WTC11 (cell line): ENCODE measurements around the gene KRT1. TPM values are rescaled to one million over a fixed set of nuclear protein-coding genes. Genes with fewer than 3 reads are reported as not detected.

Source experiments
- ATAC-seq: fragments of 200-7000 bp; cut with Tn5 transposase; 2 replicates; pipeline ENCODE4 v1.10.0; 2021; ENCODE audit warnings: mild to moderate bottlenecking, moderate library complexity
- CTCF ChIA-PET: fragments of 300-600 bp; sonication (Branson Sonifier 250); formaldehyde crosslinking; loops from one replicate; lab custom pipeline; 2021; ENCODE audit warnings: antibody characterized with exemption; lab: Charles Lee
- POLR2A ChIA-PET: fragments of 350-600 bp; sonication (Branson Sonifier 250); formaldehyde crosslinking; loops from one replicate; lab custom pipeline; 2021; ENCODE audit warnings: antibody characterized with exemption; lab: Charles Lee
- DNase-seq: peaks from one replicate; pipeline ENCODE4 v3.0.0; 2021; ENCODE audit warnings: low spot score
- H3K27ac Mint-ChIP-seq: 2 replicates; pipeline ENCODE4 v1.8.0; 2021; ENCODE audit warnings: mixed read lengths
- H3K27me3 Mint-ChIP-seq: 2 replicates; pipeline ENCODE4 v1.8.0; 2021; ENCODE audit warnings: low read depth, mild to moderate bottlenecking, moderate library complexity, mixed read lengths
- H3K36me3 Mint-ChIP-seq: 2 replicates; pipeline ENCODE4 v1.8.0; 2021; ENCODE audit warnings: mixed read lengths
- H3K4me1 Mint-ChIP-seq: 2 replicates; pipeline ENCODE4 v1.8.0; 2022; ENCODE audit warnings: mixed read lengths
- H3K4me3 Mint-ChIP-seq: 2 replicates; pipeline ENCODE4 v1.8.0; 2021; ENCODE audit warnings: mild to moderate bottlenecking, moderate library complexity, mixed read lengths
- H3K9me3 Mint-ChIP-seq: 2 replicates; pipeline ENCODE4 v1.8.0; 2021; ENCODE audit warnings: mixed read lengths
- ETV6 ChIP-seq: sonication (generic); formaldehyde crosslinking; IDR thresholded peaks from 2 replicates; pipeline ENCODE4 v1.8.1; 2022; ENCODE audit warnings: mild to moderate bottlenecking, missing genetic modification reagents
- FOXP1 ChIP-seq: sonication (generic); formaldehyde crosslinking; IDR thresholded peaks from 2 replicates; pipeline ENCODE4 v1.8.0; 2022; ENCODE audit warnings: missing genetic modification reagents, mild to moderate bottlenecking, moderate library complexity, borderline replicate concordance
- GTF2I ChIP-seq: fragments of 250-450 bp; sonication (Bioruptor Pico); conservative IDR thresholded peaks from 2 replicates; pipeline ENCODE4 v1.4.0; 2021; ENCODE audit warnings: mild to moderate bottlenecking
- NR3C1 ChIP-seq: sonication (generic); formaldehyde crosslinking; conservative IDR thresholded peaks from 2 replicates; pipeline ENCODE4 v1.8.1; 2023; ENCODE audit warnings: low read depth, mild to moderate bottlenecking, missing genetic modification reagents
- PRRX2 ChIP-seq: fragments of 250-450 bp; sonication (Bioruptor Pico); IDR thresholded peaks from 2 replicates; pipeline ENCODE4 v1.8.0; 2021; ENCODE audit warnings: mild to moderate bottlenecking
- SMAD4 ChIP-seq: sonication (generic); formaldehyde crosslinking; IDR thresholded peaks from 2 replicates; pipeline ENCODE4 v1.8.0; 2022; ENCODE audit warnings: mild to moderate bottlenecking, missing genetic modification reagents
- TEAD4 ChIP-seq: sonication (generic); formaldehyde crosslinking; IDR thresholded peaks from 2 replicates; pipeline ENCODE4 v1.8.0; 2022; ENCODE audit warnings: mild to moderate bottlenecking, missing genetic modification reagents
- ZNF121 ChIP-seq: sonication (generic); formaldehyde crosslinking; IDR thresholded peaks from 2 replicates; pipeline ENCODE4 v1.8.0; 2023; ENCODE audit warnings: missing genetic modification reagents
- ZNF396 ChIP-seq: fragments of 250-450 bp; sonication (Bioruptor Pico); IDR thresholded peaks from 2 replicates; pipeline ENCODE4 v1.8.0; 2021; ENCODE audit warnings: mild to moderate bottlenecking, moderate library complexity, borderline replicate concordance
- ZNF671 ChIP-seq: fragments of 250-450 bp; sonication (Bioruptor Pico); IDR thresholded peaks from 2 replicates; pipeline ENCODE4 v1.8.0; 2021; ENCODE audit warnings: mild to moderate bottlenecking
- total RNA-seq: library from RNA; stranded (reverse); gene quantifications from 3 replicates; pipeline ENCODE4 v1.2.3, GENCODE V29; 2021
- TF ChIP-seq, protein P1 (sequence below): sonication (generic); formaldehyde crosslinking; conservative IDR thresholded peaks from 2 replicates; pipeline ENCODE4 v1.8.1; 2023; ENCODE audit warnings: mild to moderate bottlenecking, low read depth, missing genetic modification reagents, moderate library complexity
- TF ChIP-seq, protein P2 (sequence below): sonication (generic); formaldehyde crosslinking; IDR thresholded peaks from 2 replicates; pipeline ENCODE4 v1.8.1; 2023; ENCODE audit warnings: mild to moderate bottlenecking, missing genetic modification reagents, moderate library complexity
- TF ChIP-seq, protein P3 (sequence below): sonication (generic); formaldehyde crosslinking; IDR thresholded peaks from 2 replicates; pipeline ENCODE4 v1.8.1; 2023; ENCODE audit warnings: mild to moderate bottlenecking, missing genetic modification reagents
- TF ChIP-seq, protein P4 (sequence below): sonication (generic); formaldehyde crosslinking; IDR thresholded peaks from 2 replicates; pipeline ENCODE4 v1.8.0; 2022; ENCODE audit warnings: mild to moderate bottlenecking, missing genetic modification reagents
- TF ChIP-seq, protein P5 (sequence below): fragments of 250-450 bp; sonication (Bioruptor Pico); IDR thresholded peaks from 2 replicates; pipeline ENCODE4 v1.8.0; 2021; ENCODE audit warnings: mild to moderate bottlenecking
- TF ChIP-seq, protein P6 (sequence below): sonication (generic); formaldehyde crosslinking; IDR thresholded peaks from 2 replicates; pipeline ENCODE4 v1.8.0; 2023; ENCODE audit warnings: mild to moderate bottlenecking, missing genetic modification reagents

The KRT1 gene
- total RNA-seq, 1 experiment from 2014 or later: not detected

DNA sequence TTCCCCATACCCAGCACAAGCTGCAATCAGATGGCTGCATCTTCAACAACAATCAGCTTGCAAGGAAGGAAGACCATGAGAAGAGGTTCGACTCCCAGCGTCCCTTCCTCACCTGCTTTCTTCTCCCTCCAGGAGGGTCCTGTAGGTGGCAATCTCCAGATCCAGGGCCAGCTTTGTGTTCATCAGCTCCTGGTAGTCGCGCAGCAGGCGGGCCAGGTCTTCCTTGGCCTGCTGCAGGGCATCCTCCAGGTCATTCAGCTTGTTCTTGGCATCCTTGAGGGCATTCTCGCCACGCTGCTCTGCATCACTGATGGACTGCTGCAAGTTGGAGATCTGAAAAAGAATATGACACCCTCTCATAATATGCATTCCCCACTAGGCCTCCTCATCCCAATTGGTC, 4.0 kb downstream of the KRT1 start:
- Mint-ChIP-seq H3K36me3 (no peaks in the 10 kb centered on the region), H3K27ac (no peak overlapping the region)

DNA sequence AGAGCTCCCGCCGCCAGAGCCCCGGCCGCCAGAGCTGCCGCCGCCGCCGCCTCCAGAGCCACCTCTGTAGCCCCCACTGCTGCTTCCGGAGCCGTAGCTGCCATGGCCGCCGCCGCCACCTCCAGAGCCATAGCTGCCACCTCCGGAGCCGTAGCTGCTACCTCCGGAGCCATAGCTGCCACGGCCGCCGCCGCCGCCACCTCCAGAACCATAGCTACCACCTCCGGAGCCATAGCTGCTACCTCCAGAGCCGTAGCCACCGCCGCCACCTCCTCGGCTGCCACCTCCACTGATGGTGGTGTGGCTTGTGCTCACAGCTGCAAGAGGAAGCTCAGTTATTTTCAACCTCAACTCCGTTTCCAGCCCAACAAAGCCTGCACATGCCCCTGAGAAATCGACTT, 4.9 kb downstream of the KRT1 start:
- Mint-ChIP-seq H3K27ac (no peak overlapping the region), H3K9me3 (no peaks in the 10 kb centered on the region), H3K36me3 (no peaks in the 10 kb centered on the region), H3K4me3 (no peak overlapping the region), H3K27me3 (peaks cover 6% of the 10 kb centered on the region; the same call in 1 of the 2 replicates), H3K4me1 (no peaks in the 10 kb centered on the region)
- ChIA-PET CTCF (interaction anchor here (1.0 to 2.8 kb wide), 8 partner anchors 15 to 204 kb away, joined by 3 to 11 read pairs (median 4); no protein-coding TSS in a partner anchor), POLR2A (no interaction called here)
- TF ChIP-seq, protein P1, sequence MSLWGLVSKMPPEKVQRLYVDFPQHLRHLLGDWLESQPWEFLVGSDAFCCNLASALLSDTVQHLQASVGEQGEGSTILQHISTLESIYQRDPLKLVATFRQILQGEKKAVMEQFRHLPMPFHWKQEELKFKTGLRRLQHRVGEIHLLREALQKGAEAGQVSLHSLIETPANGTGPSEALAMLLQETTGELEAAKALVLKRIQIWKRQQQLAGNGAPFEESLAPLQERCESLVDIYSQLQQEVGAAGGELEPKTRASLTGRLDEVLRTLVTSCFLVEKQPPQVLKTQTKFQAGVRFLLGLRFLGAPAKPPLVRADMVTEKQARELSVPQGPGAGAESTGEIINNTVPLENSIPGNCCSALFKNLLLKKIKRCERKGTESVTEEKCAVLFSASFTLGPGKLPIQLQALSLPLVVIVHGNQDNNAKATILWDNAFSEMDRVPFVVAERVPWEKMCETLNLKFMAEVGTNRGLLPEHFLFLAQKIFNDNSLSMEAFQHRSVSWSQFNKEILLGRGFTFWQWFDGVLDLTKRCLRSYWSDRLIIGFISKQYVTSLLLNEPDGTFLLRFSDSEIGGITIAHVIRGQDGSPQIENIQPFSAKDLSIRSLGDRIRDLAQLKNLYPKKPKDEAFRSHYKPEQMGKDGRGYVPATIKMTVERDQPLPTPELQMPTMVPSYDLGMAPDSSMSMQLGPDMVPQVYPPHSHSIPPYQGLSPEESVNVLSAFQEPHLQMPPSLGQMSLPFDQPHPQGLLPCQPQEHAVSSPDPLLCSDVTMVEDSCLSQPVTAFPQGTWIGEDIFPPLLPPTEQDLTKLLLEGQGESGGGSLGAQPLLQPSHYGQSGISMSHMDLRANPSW (CRISPR knock-in tag): no peak
- no peak for TF ChIP-seq ZNF121
- no peak for TF ChIP-seq NR3C1 (CRISPR knock-in tag)
- TF ChIP-seq PRRX2 (CRISPR knock-in tag): no peak
- TF ChIP-seq, protein P2, sequence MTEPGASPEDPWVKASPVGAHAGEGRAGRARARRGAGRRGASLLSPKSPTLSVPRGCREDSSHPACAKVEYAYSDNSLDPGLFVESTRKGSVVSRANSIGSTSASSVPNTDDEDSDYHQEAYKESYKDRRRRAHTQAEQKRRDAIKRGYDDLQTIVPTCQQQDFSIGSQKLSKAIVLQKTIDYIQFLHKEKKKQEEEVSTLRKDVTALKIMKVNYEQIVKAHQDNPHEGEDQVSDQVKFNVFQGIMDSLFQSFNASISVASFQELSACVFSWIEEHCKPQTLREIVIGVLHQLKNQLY (CRISPR knock-in tag): no peak
- no peak for TF ChIP-seq FOXP1 (CRISPR knock-in tag)
- TF ChIP-seq, protein P3, sequence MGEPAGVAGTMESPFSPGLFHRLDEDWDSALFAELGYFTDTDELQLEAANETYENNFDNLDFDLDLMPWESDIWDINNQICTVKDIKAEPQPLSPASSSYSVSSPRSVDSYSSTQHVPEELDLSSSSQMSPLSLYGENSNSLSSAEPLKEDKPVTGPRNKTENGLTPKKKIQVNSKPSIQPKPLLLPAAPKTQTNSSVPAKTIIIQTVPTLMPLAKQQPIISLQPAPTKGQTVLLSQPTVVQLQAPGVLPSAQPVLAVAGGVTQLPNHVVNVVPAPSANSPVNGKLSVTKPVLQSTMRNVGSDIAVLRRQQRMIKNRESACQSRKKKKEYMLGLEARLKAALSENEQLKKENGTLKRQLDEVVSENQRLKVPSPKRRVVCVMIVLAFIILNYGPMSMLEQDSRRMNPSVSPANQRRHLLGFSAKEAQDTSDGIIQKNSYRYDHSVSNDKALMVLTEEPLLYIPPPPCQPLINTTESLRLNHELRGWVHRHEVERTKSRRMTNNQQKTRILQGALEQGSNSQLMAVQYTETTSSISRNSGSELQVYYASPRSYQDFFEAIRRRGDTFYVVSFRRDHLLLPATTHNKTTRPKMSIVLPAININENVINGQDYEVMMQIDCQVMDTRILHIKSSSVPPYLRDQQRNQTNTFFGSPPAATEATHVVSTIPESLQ (CRISPR knock-in tag): no peak
- TF ChIP-seq, protein P4, sequence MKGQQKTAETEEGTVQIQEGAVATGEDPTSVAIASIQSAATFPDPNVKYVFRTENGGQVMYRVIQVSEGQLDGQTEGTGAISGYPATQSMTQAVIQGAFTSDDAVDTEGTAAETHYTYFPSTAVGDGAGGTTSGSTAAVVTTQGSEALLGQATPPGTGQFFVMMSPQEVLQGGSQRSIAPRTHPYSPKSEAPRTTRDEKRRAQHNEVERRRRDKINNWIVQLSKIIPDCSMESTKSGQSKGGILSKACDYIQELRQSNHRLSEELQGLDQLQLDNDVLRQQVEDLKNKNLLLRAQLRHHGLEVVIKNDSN (CRISPR knock-in tag): no peak
- no peak for TF ChIP-seq ETV6 (CRISPR knock-in tag)
- no peak for TF ChIP-seq ZNF671
- TF ChIP-seq SMAD4 (CRISPR knock-in tag): no peak
- TF ChIP-seq GTF2I (CRISPR knock-in tag): no peak
- DNase-seq (no peak), ATAC-seq (no peak)

More for the DNA sequence above, 4.0 kb downstream of the KRT1 start:
- CTCF ChIA-PET: interaction anchor here (0.6 to 2.8 kb wide), 5 partner anchors 16 to 194 kb away, joined by 3 to 11 read pairs (median 4); no protein-coding TSS in a partner anchor
- H3K27me3 Mint-ChIP-seq: peaks cover 6% of the 10 kb centered on the region; the same call in 1 of the 2 replicates
- ATAC-seq (no peak), DNase-seq (no peak)
- no peaks in the 10 kb centered on the region for H3K4me1 Mint-ChIP-seq
- POLR2A ChIA-PET: no interaction called here
- no peaks in the 10 kb centered on the region for H3K9me3 Mint-ChIP-seq
- TF ChIP-seq FOXP1 (CRISPR knock-in tag): no peak
- no peak for TF ChIP-seq ZNF396 (CRISPR knock-in tag)
- TF ChIP-seq, protein P5, sequence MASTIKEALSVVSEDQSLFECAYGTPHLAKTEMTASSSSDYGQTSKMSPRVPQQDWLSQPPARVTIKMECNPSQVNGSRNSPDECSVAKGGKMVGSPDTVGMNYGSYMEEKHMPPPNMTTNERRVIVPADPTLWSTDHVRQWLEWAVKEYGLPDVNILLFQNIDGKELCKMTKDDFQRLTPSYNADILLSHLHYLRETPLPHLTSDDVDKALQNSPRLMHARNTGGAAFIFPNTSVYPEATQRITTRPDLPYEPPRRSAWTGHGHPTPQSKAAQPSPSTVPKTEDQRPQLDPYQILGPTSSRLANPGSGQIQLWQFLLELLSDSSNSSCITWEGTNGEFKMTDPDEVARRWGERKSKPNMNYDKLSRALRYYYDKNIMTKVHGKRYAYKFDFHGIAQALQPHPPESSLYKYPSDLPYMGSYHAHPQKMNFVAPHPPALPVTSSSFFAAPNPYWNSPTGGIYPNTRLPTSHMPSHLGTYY (CRISPR knock-in tag): no peak
- TF ChIP-seq, protein P6, sequence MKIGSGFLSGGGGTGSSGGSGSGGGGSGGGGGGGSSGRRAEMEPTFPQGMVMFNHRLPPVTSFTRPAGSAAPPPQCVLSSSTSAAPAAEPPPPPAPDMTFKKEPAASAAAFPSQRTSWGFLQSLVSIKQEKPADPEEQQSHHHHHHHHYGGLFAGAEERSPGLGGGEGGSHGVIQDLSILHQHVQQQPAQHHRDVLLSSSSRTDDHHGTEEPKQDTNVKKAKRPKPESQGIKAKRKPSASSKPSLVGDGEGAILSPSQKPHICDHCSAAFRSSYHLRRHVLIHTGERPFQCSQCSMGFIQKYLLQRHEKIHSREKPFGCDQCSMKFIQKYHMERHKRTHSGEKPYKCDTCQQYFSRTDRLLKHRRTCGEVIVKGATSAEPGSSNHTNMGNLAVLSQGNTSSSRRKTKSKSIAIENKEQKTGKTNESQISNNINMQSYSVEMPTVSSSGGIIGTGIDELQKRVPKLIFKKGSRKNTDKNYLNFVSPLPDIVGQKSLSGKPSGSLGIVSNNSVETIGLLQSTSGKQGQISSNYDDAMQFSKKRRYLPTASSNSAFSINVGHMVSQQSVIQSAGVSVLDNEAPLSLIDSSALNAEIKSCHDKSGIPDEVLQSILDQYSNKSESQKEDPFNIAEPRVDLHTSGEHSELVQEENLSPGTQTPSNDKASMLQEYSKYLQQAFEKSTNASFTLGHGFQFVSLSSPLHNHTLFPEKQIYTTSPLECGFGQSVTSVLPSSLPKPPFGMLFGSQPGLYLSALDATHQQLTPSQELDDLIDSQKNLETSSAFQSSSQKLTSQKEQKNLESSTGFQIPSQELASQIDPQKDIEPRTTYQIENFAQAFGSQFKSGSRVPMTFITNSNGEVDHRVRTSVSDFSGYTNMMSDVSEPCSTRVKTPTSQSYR (CRISPR knock-in tag): no peak
- no peak for TF ChIP-seq TEAD4 (CRISPR knock-in tag)
- no peak overlapping the region for H3K4me3 Mint-ChIP-seq
